Measurements from ENCODE around the gene VAMP7. TPM values are rescaled to one million over a fixed set of nuclear protein-coding genes. Genes with fewer than 3 reads are reported as not detected.

Gene VAMP7, protein sequence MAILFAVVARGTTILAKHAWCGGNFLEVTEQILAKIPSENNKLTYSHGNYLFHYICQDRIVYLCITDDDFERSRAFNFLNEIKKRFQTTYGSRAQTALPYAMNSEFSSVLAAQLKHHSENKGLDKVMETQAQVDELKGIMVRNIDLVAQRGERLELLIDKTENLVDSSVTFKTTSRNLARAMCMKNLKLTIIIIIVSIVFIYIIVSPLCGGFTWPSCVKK
- total RNA-seq (2022; extraction: Qiagen RNA extraction): 29.0 to 35.6 TPM (median 31.2 TPM) in 5 replicates

GRCh38 chrX:155881158-155881993 is at the start of gene VAMP7:
Gene VAMP7, plus strand, starts transcription at chrX:155881345. Its CDS starts 8,122 bp downstream, at chrX:155889467.

Other genes with a start within 250 kb of the VAMP7 start
- gene IL9R, start 116.4 kb downstream of the VAMP7 start, total RNA-seq (2022; extraction: Qiagen RNA extraction): 0.08 to 0.28 TPM (median 0.16 TPM) in 5 replicates

Data from A549 treated with dexamethasone at 1 μM for 4 hours (cell line).